Stimulated activated naive CD4-positive, alpha-beta T cell (primary cell): ENCODE results near the gene TRAF3IP3.

Experiments
- DNase-seq, 6 experiments: peaks; one replicate each; lab custom pipeline; 2025; lab: John Stamatoyannopoulos, UW

Gene TRAF3IP3

GRCh38 chr1:209755926-209756614 lies at the start of gene TRAF3IP3:
TRAF3IP3 (plus strand) TSS chr1:209756053; CDS start chr1:209760040, 3,987 bp downstream.
- peak; percentile 56 to 82 (median 73) for DNase-seq

- no peak for DNase-seq
These were observed 49.2 kb upstream of the TRAF3IP3 start for GRCh38 chr1:209706622-209707021.

GRCh38 chr1:209707308-209707707 lies 48.5 kb upstream of the TRAF3IP3 start:
- no peak for DNase-seq

- DNase-seq = no peak
These were observed 47.6 kb upstream of the TRAF3IP3 start for GRCh38 chr1:209708297-209708696.

- DNase-seq = no peak
These were observed 45.8 kb upstream of the TRAF3IP3 start for GRCh38 chr1:209710093-209710492.

GRCh38 chr1:209710847-209711246 lies 45.0 kb upstream of the TRAF3IP3 start:
- no peak for DNase-seq

- DNase-seq = no peak
These were observed 41.5 kb upstream of the TRAF3IP3 start for GRCh38 chr1:209714338-209714737.

- no peak for DNase-seq
These were observed 40.5 kb upstream of the TRAF3IP3 start for GRCh38 chr1:209715314-209715713.

GRCh38 chr1:209717818-209718217 lies 38.0 kb upstream of the TRAF3IP3 start:
- DNase-seq = no peak

DNA sequence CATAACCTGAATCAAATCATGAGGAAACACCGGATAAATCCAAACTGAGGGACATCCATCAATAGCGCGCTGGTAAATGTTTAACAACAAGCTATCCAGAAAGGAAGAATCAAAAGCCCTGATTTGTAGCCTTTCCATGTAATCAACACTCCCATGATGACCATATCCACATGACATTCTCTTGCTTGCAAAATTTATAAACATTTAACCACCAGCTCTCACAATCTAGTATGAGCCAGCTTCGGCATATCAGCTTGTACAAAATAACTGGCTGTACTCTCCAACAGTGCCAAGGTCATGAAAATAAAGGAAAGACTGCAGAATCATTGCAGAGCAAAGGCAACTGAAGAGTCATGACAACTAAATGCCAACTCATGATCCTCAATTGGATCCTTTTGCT lies 35.5 kb upstream of the TRAF3IP3 start:
- DNase-seq = no peak

GRCh38 chr1:209720826-209721225 lies 35.0 kb upstream of the TRAF3IP3 start:
- DNase-seq = no peak

DNA sequence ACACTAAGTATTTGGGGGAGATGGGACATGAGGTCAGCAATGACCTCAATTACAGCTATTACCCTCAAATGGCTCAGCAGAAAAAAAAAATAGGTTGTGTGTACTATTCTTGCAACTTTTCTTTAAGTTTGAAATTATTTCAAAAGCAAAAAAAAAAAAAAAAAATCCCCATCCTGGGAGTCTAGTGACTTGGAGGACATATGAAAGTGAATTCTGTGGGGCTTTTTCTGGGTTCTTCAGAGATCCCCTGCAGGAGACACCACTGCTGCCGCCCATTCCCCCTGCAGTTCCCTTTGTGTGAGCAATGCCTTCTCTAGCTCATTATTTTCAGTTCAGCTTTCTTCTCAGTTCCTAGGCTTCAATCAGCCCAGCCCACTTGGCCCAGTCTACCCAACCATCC lies 34.5 kb upstream of the TRAF3IP3 start:
- no peak for DNase-seq

- no peak for DNase-seq
These were observed 32.6 kb upstream of the TRAF3IP3 start for GRCh38 chr1:209723265-209723664.

DNA sequence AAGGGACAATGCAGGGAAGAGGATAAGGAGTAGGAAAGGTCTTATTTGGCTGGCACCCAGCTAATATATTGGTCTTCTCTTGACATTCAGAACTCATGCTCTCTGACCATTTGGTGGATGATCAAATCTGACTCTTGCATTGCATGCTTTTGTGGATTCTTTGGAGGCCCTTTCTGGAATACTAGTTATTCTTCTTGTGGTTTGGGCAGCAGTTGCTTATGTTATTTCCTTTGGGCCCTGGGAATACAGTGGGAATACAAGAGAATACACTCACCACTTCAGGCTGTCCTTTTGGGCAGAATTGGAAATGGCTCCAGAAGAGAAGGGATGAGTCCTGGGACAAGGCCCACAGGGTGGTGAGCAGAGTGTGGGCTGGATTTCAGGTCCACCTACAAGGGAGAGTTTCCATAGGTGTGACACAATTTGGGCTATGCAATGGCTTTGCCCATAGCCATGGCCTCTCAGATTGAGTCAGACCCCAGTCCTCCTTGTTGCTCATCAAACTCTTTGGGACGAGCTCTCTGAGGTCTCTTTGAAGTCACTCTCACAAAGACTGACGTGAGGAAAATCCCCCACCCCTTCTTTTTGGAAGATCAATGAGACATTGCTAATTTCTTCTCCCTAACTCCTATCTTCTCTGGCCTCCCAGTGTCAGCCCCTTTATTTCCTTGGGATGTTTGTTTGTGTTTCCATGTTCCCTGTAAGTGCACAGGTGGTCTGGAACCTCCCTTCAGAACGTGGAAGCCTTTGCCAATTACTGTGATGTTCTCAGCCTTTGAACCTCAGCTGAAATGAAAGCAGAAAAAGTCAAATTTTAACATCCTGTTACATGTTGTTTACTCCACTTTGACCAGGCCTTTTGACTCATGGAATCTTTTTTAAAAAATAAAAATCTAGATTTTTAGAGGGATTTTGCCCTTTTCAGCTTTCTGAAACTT lies 31.8 kb upstream of the TRAF3IP3 start:
- peak in 3 of 6 experiments; percentile 1 to 22 (median 18) for DNase-seq

DNA sequence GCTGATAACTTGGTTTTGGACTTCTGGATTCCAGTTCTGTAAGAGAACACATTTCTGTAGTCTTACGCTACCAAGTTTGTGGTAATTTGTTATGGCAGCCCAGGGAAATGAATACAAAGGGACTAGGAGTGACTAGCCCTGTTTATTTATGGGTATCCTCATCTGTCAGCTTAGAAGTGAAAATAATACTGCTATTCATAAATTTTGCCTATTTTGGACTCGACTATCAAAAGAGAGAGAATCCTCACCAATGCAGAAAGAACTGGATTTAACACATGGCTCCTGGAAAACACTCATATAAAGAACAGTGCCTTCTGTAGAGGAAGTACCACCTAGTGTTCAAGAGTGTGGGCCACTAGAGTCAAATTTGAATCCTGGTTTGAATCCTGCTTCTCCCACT lies 28.6 kb upstream of the TRAF3IP3 start:
- no peak for DNase-seq

GRCh38 chr1:209727785-209728184 lies 28.1 kb upstream of the TRAF3IP3 start:
- no peak for DNase-seq

- no peak for DNase-seq
These were observed 27.4 kb upstream of the TRAF3IP3 start for GRCh38 chr1:209728466-209728865.

GRCh38 chr1:209729436-209729835 lies 26.4 kb upstream of the TRAF3IP3 start:
- DNase-seq = no peak

GRCh38 chr1:209732725-209733124 lies 23.1 kb upstream of the TRAF3IP3 start:
- no peak for DNase-seq

GRCh38 chr1:209733409-209734192 lies 22.3 kb upstream of the TRAF3IP3 start:
- no peak for DNase-seq

GRCh38 chr1:209736490-209737117 lies 19.2 kb upstream of the TRAF3IP3 start:
- no peak for DNase-seq

DNA sequence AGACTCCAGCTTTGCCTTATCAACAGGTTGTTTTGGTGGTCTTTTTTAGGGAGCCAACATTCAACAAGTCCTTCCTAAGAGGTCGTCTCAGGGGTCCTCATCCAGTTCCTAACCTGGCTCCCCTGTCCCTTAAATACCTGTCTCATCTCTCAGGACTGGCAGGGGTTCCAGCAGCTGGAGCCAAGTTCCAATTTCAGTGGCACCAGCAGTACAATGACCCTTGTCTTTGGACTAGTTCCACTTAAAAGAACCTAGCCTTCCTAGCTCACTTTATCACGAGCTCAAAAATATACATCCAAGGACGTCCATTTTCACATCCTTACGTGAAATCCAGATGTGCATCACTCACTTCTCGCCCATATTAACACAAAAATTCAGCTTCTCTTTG lies 18.7 kb upstream of the TRAF3IP3 start:
- no peak for DNase-seq
